MM.1S (cell line): ENCODE data around the gene ISLR.

Experiments
- DNase-seq: peaks from one replicate; pipeline ENCODE4 v3.0.0-alpha.2; 2015
- H2AFZ ChIP-seq: fragments of 300-600 bp; sonication (generic); 2 replicates; pipeline ENCODE4 v1.6.0; 2016; ENCODE audit warnings: antibody characterized with exemption, low read length
- H3F3A ChIP-seq: fragments of 300-600 bp; sonication (generic); 2 replicates; pipeline ENCODE4 v1.6.1; 2016; ENCODE audit warnings: mild to moderate bottlenecking, antibody characterized with exemption, low read length, moderate library complexity, mixed read lengths; ENCODE audit not compliant: insufficient read depth
- H3K27ac ChIP-seq: fragments of 300-600 bp; sonication (generic); 2 replicates; pipeline ENCODE4 v1.5.1; 2016; ENCODE audit warnings: mild to moderate bottlenecking, low read length
- H3K27me3 ChIP-seq: fragments of 300-600 bp; sonication (generic); replicated peaks from 2 replicates; pipeline ENCODE4 v1.6.0; 2016; ENCODE audit warnings: low read length; ENCODE audit not compliant: insufficient read depth
- H3K36me3 ChIP-seq: fragments of 300-600 bp; sonication (generic); replicated peaks from 2 replicates; pipeline ENCODE4 v1.6.1; 2016; ENCODE audit warnings: mild to moderate bottlenecking, low read length, mixed read lengths; ENCODE audit not compliant: insufficient read depth
- H3K4me1 ChIP-seq: fragments of 300-600 bp; sonication (generic); 2 replicates; pipeline ENCODE4 v1.6.1; 2016; ENCODE audit warnings: low read length, mixed read lengths
- H3K4me2 ChIP-seq: fragments of 300-600 bp; sonication (generic); 2 replicates; pipeline ENCODE4 v1.6.0; 2016; ENCODE audit warnings: low read depth, low read length
- H3K4me3 ChIP-seq: fragments of 300-600 bp; sonication (generic); 2 replicates; pipeline ENCODE4 v1.5.1; 2016; ENCODE audit warnings: low read length, mixed read lengths
- H3K79me2 ChIP-seq: fragments of 300-600 bp; sonication (generic); 2 replicates; pipeline ENCODE4 v1.6.1; 2016; ENCODE audit warnings: mixed run types, low read length, mixed read lengths
- H3K9ac ChIP-seq: fragments of 300-600 bp; sonication (generic); 2 replicates; pipeline ENCODE4 v1.6.1; 2016; ENCODE audit warnings: low read length, mixed read lengths
- H3K9me2 ChIP-seq: fragments of 300-600 bp; sonication (generic); replicated peaks from 2 replicates; pipeline ENCODE4 v1.6.1; 2016; ENCODE audit warnings: mild to moderate bottlenecking, low read length, mixed read lengths; ENCODE audit not compliant: insufficient read depth
- H3K9me3 ChIP-seq: fragments of 300-600 bp; sonication (generic); replicated peaks from 2 replicates; pipeline ENCODE4 v1.6.1; 2016; ENCODE audit warnings: mild to moderate bottlenecking, low read length, mixed read lengths; ENCODE audit not compliant: insufficient read depth
- H4K20me1 ChIP-seq: fragments of 300-600 bp; sonication (generic); 2 replicates; pipeline ENCODE4 v1.6.1; 2016; ENCODE audit warnings: mild to moderate bottlenecking, low read length, moderate library complexity, mixed read lengths; ENCODE audit not compliant: insufficient read depth
- EZH2 ChIP-seq: fragments of 300-600 bp; sonication (generic); optimal IDR thresholded peaks from 2 replicates; pipeline ENCODE3; 2017; ENCODE audit warnings: low read depth, mild to moderate bottlenecking, antibody characterized with exemption, low read length, mixed read lengths
- EZH2phosphoT487 ChIP-seq: fragments of 300-600 bp; sonication (generic); IDR thresholded peaks from 2 replicates; pipeline ENCODE4 v1.6.1; 2018; ENCODE audit warnings: antibody characterized with exemption, low read length
- TF ChIP-seq, protein P1 (sequence below): fragments of 300-600 bp; sonication (generic); IDR thresholded peaks from 2 replicates; pipeline ENCODE4 v1.5.1; 2016; ENCODE audit warnings: antibody characterized with exemption, low read length, mixed read lengths

Gene ISLR

DNA sequence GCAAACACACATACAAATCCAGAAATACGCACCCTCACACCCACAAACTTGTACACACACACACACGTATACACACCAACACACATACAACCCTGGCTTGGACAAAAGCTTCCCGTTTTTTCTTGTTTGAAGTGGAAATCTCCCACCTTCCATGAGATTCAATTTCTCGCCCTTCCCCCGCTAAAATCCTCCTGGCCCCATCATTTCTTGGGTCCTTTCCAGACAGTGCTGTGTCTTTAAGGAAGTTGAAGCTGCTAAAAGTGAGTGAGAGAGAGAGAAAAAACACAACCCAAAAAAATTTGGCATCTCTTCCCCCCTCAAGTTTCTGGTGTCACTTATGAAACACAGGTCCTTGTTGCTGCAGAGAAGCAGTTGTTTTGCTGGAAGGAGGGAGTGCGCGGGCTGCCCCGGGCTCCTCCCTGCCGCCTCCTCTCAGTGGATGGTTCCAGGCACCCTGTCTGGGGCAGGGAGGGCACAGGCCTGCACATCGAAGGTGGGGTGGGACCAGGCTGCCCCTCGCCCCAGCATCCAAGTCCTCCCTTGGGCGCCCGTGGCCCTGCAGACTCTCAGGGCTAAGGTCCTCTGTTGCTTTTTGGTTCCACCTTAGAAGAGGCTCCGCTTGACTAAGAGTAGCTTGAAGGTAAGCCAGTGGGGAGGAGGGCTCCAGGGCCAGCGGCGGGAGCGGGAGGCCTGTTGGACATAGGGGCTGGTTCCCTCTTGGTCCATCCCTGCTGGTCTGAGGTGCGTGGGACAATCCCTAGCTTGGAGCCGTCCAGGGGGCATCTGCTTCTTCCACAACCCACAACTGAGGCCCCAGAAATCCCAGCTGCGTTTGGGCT is at the start of gene ISLR:
Gene ISLR, plus strand, starts transcription at position 331 of the 839 bp plus-strand sequence. CDS start 1,149 bp downstream, outside the sequence.
- Histone ChIP-seq H2AFZ (0 out of 2 replicates have a peak within 1 kb of the TSS, but pooled peaks have one; percentile 12), H3K9ac (no peak within 1 kb of the TSS), H3K27me3 (peaks cover 74% of the 10 kb centered on the region), H3K4me3 (no peak within 1 kb of the TSS), H4K20me1 (no peaks in the 10 kb centered on the region), H3F3A (no peaks in the 10 kb centered on the region), H3K79me2 (no peaks in the 10 kb centered on the region), H3K36me3 (no peaks in the 10 kb centered on the region), H3K4me1 (no peaks in the 10 kb centered on the region), H3K27ac (no peak within 1 kb of the TSS), H3K9me2 (no peaks in the 10 kb centered on the region), H3K9me3 (no peaks in the 10 kb centered on the region), H3K4me2 (no peak within 1 kb of the TSS; the same call in 1 of the 2 replicates)
- DNase-seq: no peak
- no peak for TF ChIP-seq EZH2phosphoT487
- TF ChIP-seq EZH2: no peak
- TF ChIP-seq, protein P1, sequence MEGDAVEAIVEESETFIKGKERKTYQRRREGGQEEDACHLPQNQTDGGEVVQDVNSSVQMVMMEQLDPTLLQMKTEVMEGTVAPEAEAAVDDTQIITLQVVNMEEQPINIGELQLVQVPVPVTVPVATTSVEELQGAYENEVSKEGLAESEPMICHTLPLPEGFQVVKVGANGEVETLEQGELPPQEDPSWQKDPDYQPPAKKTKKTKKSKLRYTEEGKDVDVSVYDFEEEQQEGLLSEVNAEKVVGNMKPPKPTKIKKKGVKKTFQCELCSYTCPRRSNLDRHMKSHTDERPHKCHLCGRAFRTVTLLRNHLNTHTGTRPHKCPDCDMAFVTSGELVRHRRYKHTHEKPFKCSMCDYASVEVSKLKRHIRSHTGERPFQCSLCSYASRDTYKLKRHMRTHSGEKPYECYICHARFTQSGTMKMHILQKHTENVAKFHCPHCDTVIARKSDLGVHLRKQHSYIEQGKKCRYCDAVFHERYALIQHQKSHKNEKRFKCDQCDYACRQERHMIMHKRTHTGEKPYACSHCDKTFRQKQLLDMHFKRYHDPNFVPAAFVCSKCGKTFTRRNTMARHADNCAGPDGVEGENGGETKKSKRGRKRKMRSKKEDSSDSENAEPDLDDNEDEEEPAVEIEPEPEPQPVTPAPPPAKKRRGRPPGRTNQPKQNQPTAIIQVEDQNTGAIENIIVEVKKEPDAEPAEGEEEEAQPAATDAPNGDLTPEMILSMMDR: no peak

DNA sequence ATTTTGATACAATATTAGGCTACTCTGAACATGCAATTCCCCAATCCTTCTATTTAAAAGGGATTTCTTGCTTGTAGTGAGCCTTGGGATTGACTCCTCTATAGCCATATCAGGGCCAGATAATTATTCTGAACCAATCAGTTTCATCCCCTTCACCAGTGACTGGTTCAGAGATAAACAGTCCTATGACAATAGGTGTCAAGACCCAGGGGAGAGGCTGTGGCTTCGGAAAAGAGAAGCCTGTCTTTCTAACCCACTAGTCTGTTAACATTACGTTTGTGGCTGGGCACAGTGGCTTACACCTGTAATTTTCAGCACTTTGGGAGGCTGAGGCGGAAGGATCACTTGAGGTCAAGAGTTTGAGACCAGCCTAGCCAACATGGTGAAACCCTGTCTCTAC is 49.3 kb upstream of the ISLR start:
- H3K9ac ChIP-seq: no peak overlapping the region
- no peaks in the 10 kb centered on the region for H3K79me2 ChIP-seq
- no peak for DNase-seq
- H4K20me1 ChIP-seq: no peaks in the 10 kb centered on the region
- H3K27me3 ChIP-seq: peaks cover 53% of the 10 kb centered on the region
- no peak overlapping the region for H3K4me2 ChIP-seq
- H3K4me3 ChIP-seq: no peak overlapping the region
- no peak overlapping the region for H2AFZ ChIP-seq
- H3F3A ChIP-seq: no peaks in the 10 kb centered on the region
- peaks cover 9% of the 10 kb centered on the region; the same call in 1 of the 2 replicates for H3K4me1 ChIP-seq
- no peaks in the 10 kb centered on the region for H3K9me2 ChIP-seq
- TF ChIP-seq EZH2 (no peak), EZH2phosphoT487 (no peak)
- TF ChIP-seq, protein P1: no peak
- H3K9me3 ChIP-seq: no peaks in the 10 kb centered on the region
- H3K36me3 ChIP-seq: no peaks in the 10 kb centered on the region
- no peak overlapping the region for H3K27ac ChIP-seq

- Histone ChIP-seq H3K9me3 (no peaks in the 10 kb centered on the region), H3K79me2 (no peaks in the 10 kb centered on the region), H3K27ac (no peak overlapping the region), H3K36me3 (no peaks in the 10 kb centered on the region), H3K4me2 (no peak overlapping the region), H3K4me3 (no peak overlapping the region), H4K20me1 (no peaks in the 10 kb centered on the region), H3K27me3 (peaks cover 58% of the 10 kb centered on the region), H3K4me1 (peaks cover 9% of the 10 kb centered on the region; the same call in 1 of the 2 replicates), H3F3A (no peaks in the 10 kb centered on the region), H3K9me2 (no peaks in the 10 kb centered on the region), H3K9ac (no peak overlapping the region), H2AFZ (no peak overlapping the region)
- no peak for DNase-seq
- no peak for TF ChIP-seq EZH2
- TF ChIP-seq, protein P1: no peak
- TF ChIP-seq EZH2phosphoT487: no peak
Observed at GRCh38 chr15:74124759-74125158, 48.8 kb upstream of the ISLR start.
